K562 (cell line): ENCODE measurements around the gene DGKB. TPM values are rescaled to one million over a fixed set of nuclear protein-coding genes. Genes with fewer than 3 reads are reported as not detected.

Experiments
- ATAC-seq: fragments of 200-7000 bp; cut with Tn5 transposase; 3 replicates; pipeline ENCODE4 v1.9.1; 2020; ENCODE audit warnings: moderate library complexity
- BruUV-seq: library from RNA; stranded (reverse); fragments of 400-500 nt; replicated peaks from 2 replicates; lab custom pipeline; 2021; lab: Mats Ljungman, UMichigan
- CTCF ChIA-PET: fragments of 300-600 bp; formaldehyde crosslinking; extraction: SDS; loops from one replicate; lab custom pipeline; 2021; ENCODE audit warnings: low intra/inter-chr PET ratio; lab: Yijun Ruan, JAX
- POLR2A ChIA-PET: fragments of 300-600, 350-650 bp; sonication (Branson Sonifier 250); formaldehyde crosslinking; extraction: SDS; loops from one replicate; lab custom pipeline; 2021; ENCODE audit warnings: antibody characterized with exemption, inconsistent platforms; lab: Yijun Ruan, JAX
- DNase-seq, 4 experiments: peaks; one replicate each; pipeline versions ENCODE4 v3.0.0 to v3.0.0-alpha.2; 2011 to 2018; ENCODE audit warnings: low spot score in 3 of 4, mixed read lengths in 3 of 4; ENCODE audit errors: extremely low read depth in 1 of 4
- FAIRE-seq: peaks from 2 replicates; lab custom pipeline; 2011; peaks lifted over from hg19 to GRCh38; lab: Jason Lieb, UNC
- H2AFZ ChIP-seq: 2 replicates; pipeline ENCODE4 v1.6.0; 2011; ENCODE audit warnings: low read depth, low read length, control low read depth, inconsistent platforms
- H3K27ac ChIP-seq: fragments of 200-600 bp; 3 replicates; pipeline ENCODE4 v1.8.0; 2011; ENCODE audit warnings: low read depth, mild to moderate bottlenecking, control low read depth, inconsistent platforms, low read length, moderate library complexity, mixed read lengths; ENCODE audit errors: extremely low read depth
- H3K27me3 ChIP-seq, 2 experiments: fragments of 300-600 bp in 1 of 2; 2 replicates in 1 of 2; 3 replicates in 1 of 2; pipeline versions ENCODE4 v1.6.0 to v1.8.0; 2011; ENCODE audit warnings: inconsistent platforms in 2 of 2, low read length in 2 of 2, mild to moderate bottlenecking in 1 of 2, mixed read lengths in 1 of 2, moderate library complexity in 1 of 2; ENCODE audit not compliant: control insufficient read depth in 2 of 2, insufficient read depth in 2 of 2
- H3K36me3 ChIP-seq: fragments of 300-600 bp; 3 replicates; pipeline ENCODE4 v1.8.0; 2011; ENCODE audit warnings: mild to moderate bottlenecking, low read length, inconsistent platforms; ENCODE audit not compliant: control insufficient read depth, insufficient read depth
- H3K4me1 ChIP-seq, 2 experiments: fragments of 200-600 bp in 1 of 2; replicated peaks in 1 of 2; 2 replicates in 1 of 2; 3 replicates in 1 of 2; pipeline versions ENCODE4 v1.5.1 to v1.8.0; 2011; ENCODE audit warnings: inconsistent platforms in 2 of 2, low read length in 2 of 2, mild to moderate bottlenecking in 1 of 2, mixed read lengths in 1 of 2, moderate library complexity in 1 of 2; ENCODE audit not compliant: control insufficient read depth in 2 of 2, insufficient read depth in 2 of 2
- H3K4me2 ChIP-seq: 2 replicates; pipeline ENCODE4 v1.6.1; 2011; ENCODE audit warnings: low read length, control low read depth, inconsistent platforms, mixed read lengths; ENCODE audit not compliant: insufficient read depth
- H3K4me3 ChIP-seq: fragments of 200-600 bp; sonication (generic), shearing (Covaris generic); 2 replicates; pipeline ENCODE4 v1.5.1; 2016; ENCODE audit warnings: control low read depth, inconsistent platforms
- H3K79me2 ChIP-seq: fragments of 200-600 bp; 3 replicates; pipeline ENCODE4 v1.8.0; 2011; ENCODE audit warnings: low read length, inconsistent platforms; ENCODE audit not compliant: control insufficient read depth, insufficient read depth
- H3K9ac ChIP-seq, 2 experiments: 2 replicates each; pipeline versions ENCODE4 v1.6.0 to v1.6.1; 2011; ENCODE audit warnings: low read depth in 2 of 2, low read length in 2 of 2, control low read depth in 1 of 2, inconsistent platforms in 1 of 2, mild to moderate bottlenecking in 1 of 2, mixed read lengths in 1 of 2; ENCODE audit not compliant: insufficient read depth in 1 of 2
- H3K9me1 ChIP-seq: one replicate; pipeline ENCODE4 v1.6.0; 2011; ENCODE audit warnings: inconsistent platforms, mild to moderate bottlenecking, low read length, moderate library complexity; ENCODE audit not compliant: control insufficient read depth, insufficient read depth
- H3K9me3 ChIP-seq: replicated peaks from 2 replicates; pipeline ENCODE4 v1.5.1; 2011; ENCODE audit warnings: low read depth, low read length, inconsistent platforms; ENCODE audit not compliant: control insufficient read depth, insufficient read depth
- H4K20me1 ChIP-seq: replicated peaks from 2 replicates; pipeline ENCODE4 v1.6.1; 2011; ENCODE audit warnings: low read length, inconsistent platforms, mixed read lengths; ENCODE audit not compliant: control insufficient read depth, insufficient read depth
- FOS ChIP-seq: IDR thresholded peaks from 3 replicates; pipeline ENCODE4 v1.6.1; 2011; ENCODE audit not compliant: insufficient read length; ENCODE audit errors: extremely low read depth
- HDAC2 ChIP-seq: fragments of 450-650 bp; IDR thresholded peaks from 2 replicates; pipeline ENCODE4 v1.6.1; 2016; ENCODE audit warnings: mild to moderate bottlenecking
- NR2F6 ChIP-seq: fragments of 450-650 bp; formaldehyde crosslinking; IDR thresholded peaks from 2 replicates; pipeline ENCODE4 v1.4.0; 2020; ENCODE audit warnings: mild to moderate bottlenecking
- PHB ChIP-seq: fragments of 250-450 bp; sonication (Bioruptor Pico); IDR thresholded peaks from 2 replicates; pipeline ENCODE4 v1.5.0; 2021
- PURB ChIP-seq: sonication (generic); formaldehyde crosslinking; IDR thresholded peaks from 2 replicates; pipeline ENCODE4 v1.9.0; 2021; ENCODE audit warnings: low read depth, mild to moderate bottlenecking, missing genetic modification reagents
- RBM17 ChIP-seq: fragments of 200-400 bp; formaldehyde crosslinking; IDR thresholded peaks from 2 replicates; pipeline ENCODE4 v1.6.1; 2017; ENCODE audit warnings: low read depth, mild to moderate bottlenecking, low read length, borderline replicate concordance
- RBM22 ChIP-seq: fragments of 200-400 bp; formaldehyde crosslinking; IDR thresholded peaks from 2 replicates; pipeline ENCODE4 v1.6.1; 2018; ENCODE audit warnings: low read length, low read depth; ENCODE audit not compliant: poor library complexity, severe bottlenecking
- SMAD1 ChIP-seq: fragments of 150-350 bp; IDR thresholded peaks from 2 replicates; pipeline ENCODE4 v1.6.1; 2014; ENCODE audit warnings: low read length, low read depth; ENCODE audit not compliant: partially characterized antibody
- TRIM28 ChIP-seq: fragments of 450-650 bp; IDR thresholded peaks from 2 replicates; pipeline ENCODE4 v1.6.1; 2017
- U2AF2 ChIP-seq: fragments of 200-400 bp; formaldehyde crosslinking; optimal IDR thresholded peaks from 2 replicates; pipeline ENCODE3; 2017; ENCODE audit warnings: low read depth, mild to moderate bottlenecking, low read length
- ZNF347 ChIP-seq: fragments of 450-650 bp; formaldehyde crosslinking; IDR thresholded peaks from 2 replicates; pipeline ENCODE4 v1.4.0; 2020; ENCODE audit warnings: low read depth, mild to moderate bottlenecking, moderate library complexity
- ZNF644 ChIP-seq: fragments of 200-800 bp; sonication (Bioruptor generic); IDR thresholded peaks from 2 replicates; pipeline ENCODE4 v1.6.1; 2016; ENCODE audit warnings: low read depth, missing genetic modification characterization, missing compliant biosample characterization
- WGBS: fragments of 100-300 bp; shearing (Covaris generic); methylation state at CpG from one replicate; pipeline ENCODE4 v1.1.6; 2016; ENCODE audit warnings: low coverage, mixed read lengths; ENCODE audit not compliant: insufficient coverage; ENCODE audit errors: missing lambda C conversion rate; 5-methylcytosine and 5-hydroxymethylcytosine counted together
- in situ Hi-C: fragments of 300-500 bp; cut with MboI; formaldehyde crosslinking; loops from 4 replicates; pipeline ENCODE4 v1.15.0; 2018; ENCODE audit warnings: inconsistent platforms, mixed read lengths
- intact Hi-C: fragments of 100-400 bp; cut with micrococcal nuclease; formaldehyde crosslinking; loops from 2 replicates; pipeline ENCODE4 v1.14.2; 2022
- polyA plus RNA-seq, 8 experiments: library from polyadenylated mRNA; depleted of rRNA in 4 of 8; stranded (reverse) in 5 of 8; unstranded in 3 of 8; fragments of >200 nt; fragmentation: Nextera tagmentation in 2 of 8; fragmentation: Illumina TruSeq in 1 of 8; extraction: Ambion mirVana in 2 of 8; extraction: Trizol in 1 of 8; gene quantifications; 2 replicates each; pipeline versions ENCODE4 v1.2.1 to v1.2.3, GENCODE V29; 2011 to 2014; ENCODE audit warnings: inconsistent platforms in 1 of 8, missing spikeins in 1 of 8
- total RNA-seq, 7 experiments: library from RNA; depleted of rRNA in 6 of 7; stranded (reverse); fragments of >200 nt in 6 of 7; fragmentation: Illumina TruSeq in 2 of 7; extraction: Trizol in 2 of 7; gene quantifications; 2 replicates each; pipeline versions ENCODE4 v1.2.1 to v1.2.3, GENCODE V29; 2011 to 2021; ENCODE audit warnings: low replicate concordance in 1 of 7
- TF ChIP-seq, protein P1 (sequence below): sonication (generic); formaldehyde crosslinking; IDR thresholded peaks from 2 replicates; pipeline ENCODE4 v1.4.0; 2020; ENCODE audit warnings: mild to moderate bottlenecking, missing genetic modification reagents

The DGKB gene
- total and polyA plus RNA-seq, 9 of the 15 experiments (the other 6 are each of a cell fraction or from before 2014, with no cell fraction given): 0.01 TPM; not detected in 8

DNA sequence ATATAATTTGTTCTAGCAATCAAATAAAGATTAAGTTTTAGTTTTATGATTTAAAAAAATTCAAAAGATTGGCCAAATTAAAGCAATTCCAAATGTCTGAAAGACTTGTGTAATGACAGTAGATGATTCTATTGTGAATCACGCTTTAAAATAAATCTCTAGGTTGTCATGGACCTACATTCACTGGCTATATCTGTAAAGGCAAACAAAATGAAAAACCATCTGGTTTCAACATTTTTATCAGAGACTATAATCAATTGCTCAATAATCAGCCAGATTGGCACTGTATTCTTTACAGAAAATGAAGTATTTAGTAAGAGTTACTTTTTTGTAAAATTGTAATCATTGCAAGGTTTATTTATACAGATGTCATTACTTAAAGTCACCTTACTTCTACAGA is 60.7 kb downstream of the DGKB start:
- intact Hi-C loops: no loop called here
- Histone ChIP-seq H3K4me3 (no peak overlapping the region), H3K27me3 (no peaks in the 10 kb centered on the region), H3K9me1 (no peaks in the 10 kb centered on the region), H3K4me2 (no peak overlapping the region), H3K4me1 (no peaks in the 10 kb centered on the region), H3K27ac (no peak overlapping the region), H3K79me2 (no peaks in the 10 kb centered on the region), H3K36me3 (no peaks in the 10 kb centered on the region), H3K9ac (no peak overlapping the region), H3K9me3 (0 out of 2 replicates have a peak, but pooled peaks cover 1% of the 10 kb centered on the region), H2AFZ (no peak overlapping the region), H4K20me1 (no peaks in the 10 kb centered on the region)
- no peak for DNase-seq
- BruUV-seq: no TSS peak
- 0% methylated on average over 1 of the region's 1 CpG for WGBS
- ChIA-PET POLR2A (no interaction called here), CTCF (no interaction called here)
- FAIRE-seq: no peak
- ATAC-seq: no peak
- no peak for TF ChIP-seq TRIM28
- TF ChIP-seq ZNF644 (tag): no peak
- TF ChIP-seq RBM22: no peak
- no peak for TF ChIP-seq PHB
- TF ChIP-seq NR2F6 (CRISPR knock-in tag): no peak
- no peak for TF ChIP-seq U2AF2
- TF ChIP-seq FOS: no peak
- in situ Hi-C loops: no loop called here

DNA sequence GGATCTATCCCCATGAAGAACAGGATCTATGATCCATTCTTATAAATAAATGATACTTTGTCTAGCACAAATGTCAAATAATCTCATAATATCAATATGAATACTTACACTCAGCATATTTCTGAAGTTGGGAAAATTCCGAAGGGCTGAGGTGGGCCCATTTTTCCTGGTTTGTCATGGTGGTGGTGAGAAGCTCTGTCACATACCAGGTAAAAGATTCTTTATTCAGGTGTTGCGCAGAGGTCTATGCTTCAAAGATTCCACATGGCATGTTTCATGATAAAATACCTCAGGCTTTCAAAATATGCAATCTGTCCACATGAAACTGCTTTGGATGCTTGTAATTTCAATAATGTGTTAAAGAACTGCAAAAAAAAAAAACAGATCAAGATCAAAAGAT is 61.5 kb downstream of the DGKB start:
- intact Hi-C loops: no loop called here
- ATAC-seq (no peak), DNase-seq (no peak), FAIRE-seq (no peak)
- 5% methylated on average over 2 of the region's 2 CpGs for WGBS
- BruUV-seq: no TSS peak
- Histone ChIP-seq H3K9me3 (no peaks in the 10 kb centered on the region), H3K9ac (no peak overlapping the region), H3K36me3 (no peaks in the 10 kb centered on the region), H3K4me2 (no peak overlapping the region), H3K4me3 (no peak overlapping the region), H4K20me1 (no peaks in the 10 kb centered on the region), H3K9me1 (no peaks in the 10 kb centered on the region), H3K4me1 (no peaks in the 10 kb centered on the region), H3K27me3 (no peaks in the 10 kb centered on the region), H3K79me2 (no peaks in the 10 kb centered on the region), H3K27ac (no peak overlapping the region), H2AFZ (no peak overlapping the region)
- POLR2A ChIA-PET: no interaction called here
- no peak for TF ChIP-seq PURB (CRISPR knock-in tag)
- TF ChIP-seq ZNF347 (CRISPR knock-in tag): no peak
- TF ChIP-seq U2AF2: no peak
- TF ChIP-seq HDAC2: no peak
- TF ChIP-seq RBM17: no peak
- TF ChIP-seq, protein P1, sequence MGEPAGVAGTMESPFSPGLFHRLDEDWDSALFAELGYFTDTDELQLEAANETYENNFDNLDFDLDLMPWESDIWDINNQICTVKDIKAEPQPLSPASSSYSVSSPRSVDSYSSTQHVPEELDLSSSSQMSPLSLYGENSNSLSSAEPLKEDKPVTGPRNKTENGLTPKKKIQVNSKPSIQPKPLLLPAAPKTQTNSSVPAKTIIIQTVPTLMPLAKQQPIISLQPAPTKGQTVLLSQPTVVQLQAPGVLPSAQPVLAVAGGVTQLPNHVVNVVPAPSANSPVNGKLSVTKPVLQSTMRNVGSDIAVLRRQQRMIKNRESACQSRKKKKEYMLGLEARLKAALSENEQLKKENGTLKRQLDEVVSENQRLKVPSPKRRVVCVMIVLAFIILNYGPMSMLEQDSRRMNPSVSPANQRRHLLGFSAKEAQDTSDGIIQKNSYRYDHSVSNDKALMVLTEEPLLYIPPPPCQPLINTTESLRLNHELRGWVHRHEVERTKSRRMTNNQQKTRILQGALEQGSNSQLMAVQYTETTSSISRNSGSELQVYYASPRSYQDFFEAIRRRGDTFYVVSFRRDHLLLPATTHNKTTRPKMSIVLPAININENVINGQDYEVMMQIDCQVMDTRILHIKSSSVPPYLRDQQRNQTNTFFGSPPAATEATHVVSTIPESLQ (CRISPR knock-in tag): no peak
- no peak for TF ChIP-seq SMAD1
- CTCF ChIA-PET: no interaction called here
- in situ Hi-C loops: no loop called here
